GM23338 (cell line): ENCODE data around the gene MKRN2OS. TPM values are rescaled to one million over a fixed set of nuclear protein-coding genes. Genes with fewer than 3 reads are reported as not detected.

Experiments used
- ATAC-seq: fragments of 200-7000 bp; cut with Tn5 transposase; 3 replicates; pipeline ENCODE4 v1.9.1; 2020
- DNase-seq: peaks from one replicate; pipeline ENCODE4 v3.0.0-alpha.2; 2015; ENCODE audit warnings: low spot score
- H2AFZ ChIP-seq: fragments of 200-600 bp; sonication (generic); 2 replicates; pipeline ENCODE4 v1.8.0; 2016; ENCODE audit warnings: antibody characterized with exemption, mild to moderate bottlenecking, moderate library complexity
- H3F3A ChIP-seq: fragments of 200-600 bp; sonication (generic); replicated peaks from 2 replicates; pipeline ENCODE4 v1.8.0; 2017; ENCODE audit warnings: antibody characterized with exemption, mixed run types, low read depth
- H3K27ac ChIP-seq: fragments of 200-600 bp; sonication (generic); 2 replicates; pipeline ENCODE4 v1.6.1; 2016; ENCODE audit warnings: low read depth
- H3K27me3 ChIP-seq: fragments of 200-600 bp; sonication (generic); 2 replicates; pipeline ENCODE4 v1.8.0; 2016; ENCODE audit warnings: mild to moderate bottlenecking, mixed run types, moderate library complexity; ENCODE audit not compliant: insufficient read depth
- H3K36me3 ChIP-seq: fragments of 200-600 bp; sonication (generic); 2 replicates; pipeline ENCODE4 v1.8.0; 2016; ENCODE audit warnings: mild to moderate bottlenecking; ENCODE audit not compliant: insufficient read depth
- H3K4me1 ChIP-seq: fragments of 200-600 bp; sonication (generic); 2 replicates; pipeline ENCODE4 v1.8.0; 2016; ENCODE audit warnings: mild to moderate bottlenecking, moderate library complexity; ENCODE audit not compliant: insufficient read depth
- H3K4me2 ChIP-seq: fragments of 200-600 bp; sonication (generic); 2 replicates; pipeline ENCODE4 v1.7.1; 2017; ENCODE audit warnings: mixed run types
- H3K4me3 ChIP-seq: fragments of 200-600 bp; sonication (generic); 2 replicates; pipeline ENCODE4 v1.6.1; 2016; ENCODE audit warnings: mixed run types
- H3K79me2 ChIP-seq: fragments of 200-600 bp; sonication (generic); replicated peaks from 2 replicates; pipeline ENCODE4 v1.8.0; 2017; ENCODE audit warnings: mild to moderate bottlenecking; ENCODE audit not compliant: insufficient read depth
- H3K9me2 ChIP-seq: fragments of 200-600 bp; sonication (generic); 2 replicates; pipeline ENCODE4 v1.8.0; 2017; ENCODE audit not compliant: insufficient read depth
- H4K20me1 ChIP-seq: fragments of 200-600 bp; sonication (generic); replicated peaks from 2 replicates; pipeline ENCODE4 v1.8.0; 2017; ENCODE audit warnings: mild to moderate bottlenecking; ENCODE audit not compliant: insufficient read depth
- H3K27ac Mint-ChIP-seq: 2 replicates; pipeline ENCODE4 v1.8.0; 2020; ENCODE audit warnings: inconsistent platforms, mild to moderate bottlenecking, moderate library complexity, mixed read lengths
- H3K27me3 Mint-ChIP-seq: 3 replicates; pipeline ENCODE4 v1.8.0; 2022; ENCODE audit warnings: low read depth, mild to moderate bottlenecking, moderate library complexity, mixed read lengths, inconsistent platforms; ENCODE audit not compliant: insufficient read depth, poor library complexity
- H3K36me3 Mint-ChIP-seq: 3 replicates; pipeline ENCODE4 v1.8.0; 2021; ENCODE audit warnings: low read depth, mild to moderate bottlenecking, inconsistent platforms, moderate library complexity, mixed read lengths
- H3K4me1 Mint-ChIP-seq: 3 replicates; pipeline ENCODE4 v1.8.0; 2020; ENCODE audit warnings: mild to moderate bottlenecking, inconsistent platforms, mixed read lengths
- H3K4me3 Mint-ChIP-seq: 3 replicates; pipeline ENCODE4 v1.8.0; 2021; ENCODE audit warnings: moderate library complexity, mild to moderate bottlenecking, inconsistent platforms, mixed read lengths
- H3K9me3 Mint-ChIP-seq: 3 replicates; pipeline ENCODE4 v1.8.0; 2020; ENCODE audit warnings: moderate library complexity, mild to moderate bottlenecking, inconsistent platforms, mixed read lengths
- CTCF ChIP-seq, 2 experiments: fragments of 200-600 bp in 1 of 2; sonication (generic) in 1 of 2; conservative IDR thresholded peaks; 2 replicates each; pipeline versions ENCODE4 v1.5.1 to v1.6.1; 2016 to 2017; ENCODE audit warnings: antibody characterized with exemption in 2 of 2, low read depth in 2 of 2, mild to moderate bottlenecking in 2 of 2, moderate library complexity in 1 of 2
- EZH2 ChIP-seq: fragments of 200-600 bp; sonication (generic); IDR thresholded peaks from one replicate; pipeline ENCODE4 v1.8.0; 2017; ENCODE audit warnings: antibody characterized with exemption, mild to moderate bottlenecking, low read depth; ENCODE audit not compliant: unreplicated experiment
- EZH2phosphoT487 ChIP-seq: fragments of 200-600 bp; sonication (generic); IDR thresholded peaks from one replicate; pipeline ENCODE4 v1.8.1; 2018; ENCODE audit warnings: antibody characterized with exemption; ENCODE audit not compliant: unreplicated experiment
- POLR2AphosphoS5 ChIP-seq: IDR thresholded peaks from 2 replicates; pipeline ENCODE4 v1.6.1; 2016; ENCODE audit warnings: antibody characterized with exemption, low read depth
- STAT1 ChIP-seq: IDR thresholded peaks from one replicate; pipeline ENCODE4 v1.6.1; 2016; ENCODE audit warnings: antibody characterized with exemption; ENCODE audit not compliant: unreplicated experiment
- ZNF114 ChIP-seq: fragments of 250-450 bp; sonication (Bioruptor Pico); IDR thresholded peaks from 2 replicates; pipeline ENCODE4 v1.5.0; 2020; ENCODE audit warnings: mild to moderate bottlenecking, moderate library complexity
- ZNF462 ChIP-seq: fragments of 250-450 bp; sonication (Bioruptor Pico); IDR thresholded peaks from 2 replicates; pipeline ENCODE4 v1.5.0; 2020; ENCODE audit warnings: mild to moderate bottlenecking, moderate library complexity
- polyA plus RNA-seq: library from polyadenylated mRNA; unstranded; fragments of >200 nt; fragmentation: Nextera tagmentation; extraction: Ambion mirVana; gene quantifications from 2 replicates; pipeline ENCODE4 v1.2.1, GENCODE V29; 2016
- total RNA-seq: library from RNA; depleted of rRNA; stranded (reverse); fragments of >200 nt; shearing (Covaris generic); gene quantifications from 2 replicates; pipeline ENCODE4 v1.2.3, GENCODE V29; 2014

MKRN2OS gene
- total and polyA plus RNA-seq, 2 experiments from 2014 or later: 0.55 TPM; not detected in 1

DNA sequence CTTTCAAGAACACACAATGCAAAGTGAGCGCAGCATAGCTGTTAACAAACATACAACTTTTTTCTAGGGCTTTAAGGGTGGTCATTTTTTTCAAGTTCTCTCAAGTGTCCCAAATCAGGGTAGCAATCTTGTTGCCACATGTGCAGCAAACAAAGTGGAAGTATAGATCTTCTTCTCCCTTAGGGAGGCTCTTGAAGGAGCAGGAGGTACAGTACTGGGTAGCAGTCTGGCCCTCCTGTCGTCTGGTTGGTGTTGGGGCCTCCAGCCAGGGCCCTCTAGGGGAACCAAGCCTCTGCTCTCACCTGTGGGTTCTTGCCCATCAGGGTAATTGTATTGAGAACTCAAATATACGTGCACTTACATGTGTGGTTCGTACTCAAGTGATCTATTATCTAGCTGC is 37.4 kb upstream of the MKRN2OS start:
- no peak overlapping the region for H3K4me2 ChIP-seq
- H3K9me2 ChIP-seq: no peaks in the 10 kb centered on the region
- peaks cover 15% of the 10 kb centered on the region; the same call in 1 of the 2 replicates for H3F3A ChIP-seq
- H3K27ac Mint-ChIP-seq: no peak overlapping the region
- H3K4me3 Mint-ChIP-seq: no peak overlapping the region
- no peaks in the 10 kb centered on the region for H3K79me2 ChIP-seq
- H3K4me1 Mint-ChIP-seq: peaks cover 3% of the 10 kb centered on the region; the same call in 2 of the 3 replicates
- no peak overlapping the region for H3K4me3 ChIP-seq
- TF ChIP-seq ZNF462 (no peak), EZH2phosphoT487 (no peak), STAT1 (no peak), EZH2 (no peak)
- no peaks in the 10 kb centered on the region for H3K27me3 ChIP-seq
- no peak overlapping the region for H3K27ac ChIP-seq
- DNase-seq: no peak
- peaks cover 19% of the 10 kb centered on the region for H4K20me1 ChIP-seq
- H3K9me3 Mint-ChIP-seq: no peaks in the 10 kb centered on the region
- no peak overlapping the region for H2AFZ ChIP-seq
- peaks cover 26% of the 10 kb centered on the region for H3K36me3 ChIP-seq
- peaks cover 30% of the 10 kb centered on the region for H3K27me3 Mint-ChIP-seq
- ATAC-seq: no peak
- no peaks in the 10 kb centered on the region for H3K4me1 ChIP-seq
- H3K36me3 Mint-ChIP-seq: peaks cover 77% of the 10 kb centered on the region

GRCh38 chr3:12579905-12580304 is 34.6 kb upstream of the MKRN2OS start:
- ATAC-seq: no peak
- H3K4me3 Mint-ChIP-seq: no peak overlapping the region
- H3K27ac Mint-ChIP-seq: no peak overlapping the region
- TF ChIP-seq POLR2AphosphoS5: no peak
- TF ChIP-seq ZNF114 (CRISPR knock-in tag): no peak
- no peak for TF ChIP-seq CTCF (conservative IDR thresholded peaks at IDR 0.05; ENCODE audit: low read depth in 2 of 2)

More at GRCh38 chr3:12579905-12580304, 34.6 kb upstream of the MKRN2OS start:
- DNase-seq: no peak
- H2AFZ ChIP-seq: no peak overlapping the region
- no peak overlapping the region for H3K4me2 ChIP-seq
- H3K9me2 ChIP-seq: no peaks in the 10 kb centered on the region
- H3K27me3 Mint-ChIP-seq: peaks cover 25% of the 10 kb centered on the region
- peaks cover 3% of the 10 kb centered on the region; the same call in 2 of the 3 replicates for H3K4me1 Mint-ChIP-seq
- peaks cover 27% of the 10 kb centered on the region for H3K36me3 ChIP-seq
- H3K27me3 ChIP-seq: no peaks in the 10 kb centered on the region
- H3K4me3 ChIP-seq: no peak overlapping the region
- H3K79me2 ChIP-seq: no peaks in the 10 kb centered on the region
- H3K36me3 Mint-ChIP-seq: peaks cover 84% of the 10 kb centered on the region
- peaks cover 12% of the 10 kb centered on the region for H4K20me1 ChIP-seq
- H3K4me1 ChIP-seq: no peaks in the 10 kb centered on the region
- H3K9me3 Mint-ChIP-seq: no peaks in the 10 kb centered on the region
- H3F3A ChIP-seq: 0 out of 2 replicates have a peak, but pooled peaks cover 13% of the 10 kb centered on the region
- no peak overlapping the region for H3K27ac ChIP-seq
